ENCODE results near the gene C1orf116. TPM values are rescaled to one million over a fixed set of nuclear protein-coding genes. Genes with fewer than 3 reads are reported as not detected.

C1orf116 gene
- total RNA-seq, 1 experiment from 2014 or later: 0.09 TPM

- CTCF ChIA-PET: no interaction called here
- intact Hi-C loops (cut with micrococcal nuclease; ENCODE audit: unreplicated experiment): no loop called here
- Histone ChIP-seq H3K9me3 (ENCODE audit: low read depth, low read length, poor library complexity, severe bottlenecking) (no peaks in the 10 kb centered on the region), H3K4me1 (ENCODE audit: insufficient read depth, low read length, poor library complexity, severe bottlenecking) (no peaks in the 10 kb centered on the region), H3K27ac (ENCODE audit: low read depth, low read length, poor library complexity, severe bottlenecking) (no peak overlapping the region), H3K27me3 (replicated peaks; ENCODE audit: insufficient read depth, low read depth, low read length, poor library complexity) (no peaks in the 10 kb centered on the region), H3K36me3 (ENCODE audit: insufficient read depth, low read length, poor library complexity, severe bottlenecking) (no peaks in the 10 kb centered on the region), H3K4me3 (ENCODE audit: low read depth, low read length, poor library complexity, severe bottlenecking) (no peak overlapping the region)
- TF ChIP-seq CTCF (conservative IDR thresholded peaks at IDR 0.05; ENCODE audit: low read depth, low read length) (no peak), EZH2 (IDR thresholded peaks at IDR 0.05; ENCODE audit: borderline replicate concordance, low read depth, low read length, poor library complexity, severe bottlenecking) (no peak)
- no TSS peak for BruUV-seq (replicated peaks)
- POLR2A ChIA-PET (ENCODE audit: low non-redundant PET): no interaction called here
- DNase-seq (ENCODE audit: low spot score): no peak
Measured at GRCh38 chr1:207060596-207060995, 28.0 kb upstream of the C1orf116 start.

- Histone ChIP-seq H3K36me3 (ENCODE audit: insufficient read depth, low read length, poor library complexity, severe bottlenecking) (no peaks in the 10 kb centered on the region), H3K4me3 (ENCODE audit: low read depth, low read length, poor library complexity, severe bottlenecking) (no peak overlapping the region), H3K27ac (ENCODE audit: low read depth, low read length, poor library complexity, severe bottlenecking) (no peak overlapping the region), H3K27me3 (replicated peaks; ENCODE audit: insufficient read depth, low read depth, low read length, poor library complexity) (no peaks in the 10 kb centered on the region), H3K4me1 (ENCODE audit: insufficient read depth, low read length, poor library complexity, severe bottlenecking) (no peaks in the 10 kb centered on the region), H3K9me3 (ENCODE audit: low read depth, low read length, poor library complexity, severe bottlenecking) (no peaks in the 10 kb centered on the region)
- TF ChIP-seq CTCF (conservative IDR thresholded peaks at IDR 0.05; ENCODE audit: low read depth, low read length) (no peak), EZH2 (IDR thresholded peaks at IDR 0.05; ENCODE audit: borderline replicate concordance, low read depth, low read length, poor library complexity, severe bottlenecking) (no peak)
- BruUV-seq (replicated peaks): no TSS peak
- CTCF ChIA-PET: no interaction called here
- no peak for DNase-seq (ENCODE audit: low spot score)
- intact Hi-C loops (cut with micrococcal nuclease; ENCODE audit: unreplicated experiment): no loop called here
- POLR2A ChIA-PET (ENCODE audit: low non-redundant PET): no interaction called here
Measured at GRCh38 chr1:207059881-207060280, 27.3 kb upstream of the C1orf116 start.

GRCh38 chr1:207058878-207059867 lies 26.6 kb upstream of the C1orf116 start:
- CTCF ChIA-PET: no interaction called here
- no peak overlapping the region for H3K27ac ChIP-seq (ENCODE audit: low read depth, low read length, poor library complexity, severe bottlenecking)
- intact Hi-C loops (cut with micrococcal nuclease; ENCODE audit: unreplicated experiment): no loop called here
- H3K4me3 ChIP-seq (ENCODE audit: low read depth, low read length, poor library complexity, severe bottlenecking): no peak overlapping the region
- no peaks in the 10 kb centered on the region for H3K36me3 ChIP-seq (ENCODE audit: insufficient read depth, low read length, poor library complexity, severe bottlenecking)
- H3K27me3 ChIP-seq (replicated peaks; ENCODE audit: insufficient read depth, low read depth, low read length, poor library complexity): no peaks in the 10 kb centered on the region
- no peaks in the 10 kb centered on the region for H3K4me1 ChIP-seq (ENCODE audit: insufficient read depth, low read length, poor library complexity, severe bottlenecking)
- no peaks in the 10 kb centered on the region for H3K9me3 ChIP-seq (ENCODE audit: low read depth, low read length, poor library complexity, severe bottlenecking)
- no peak for TF ChIP-seq CTCF (conservative IDR thresholded peaks at IDR 0.05; ENCODE audit: low read depth, low read length)
- no peak for TF ChIP-seq EZH2 (IDR thresholded peaks at IDR 0.05; ENCODE audit: borderline replicate concordance, low read depth, low read length, poor library complexity, severe bottlenecking)
- POLR2A ChIA-PET (ENCODE audit: low non-redundant PET): no interaction called here
- BruUV-seq (replicated peaks): no TSS peak
- DNase-seq (ENCODE audit: low spot score): no peak

All from A673 (cell line).